Measurements from ENCODE around the gene STX16.

DNA sequence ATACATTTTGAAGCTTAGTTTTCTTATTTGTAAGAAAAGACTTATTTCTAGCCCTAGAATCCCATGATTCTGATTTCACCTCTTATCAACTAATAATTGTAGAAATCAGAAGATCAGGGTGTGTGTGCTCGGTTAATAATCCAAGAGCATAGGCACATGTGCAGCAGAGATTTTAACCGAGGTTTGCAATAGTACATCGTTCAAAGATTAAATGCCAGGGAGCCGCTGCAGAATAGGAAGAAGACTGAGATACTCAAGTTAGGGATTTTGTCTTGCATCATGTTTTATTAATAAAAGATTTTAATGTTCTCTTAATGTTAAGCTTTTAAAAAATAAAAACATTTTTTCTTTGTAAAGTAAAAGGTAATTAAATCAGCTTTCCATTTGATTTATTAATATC is 6.9 kb downstream of the STX16 start:
- TF ChIP-seq, protein P1, sequence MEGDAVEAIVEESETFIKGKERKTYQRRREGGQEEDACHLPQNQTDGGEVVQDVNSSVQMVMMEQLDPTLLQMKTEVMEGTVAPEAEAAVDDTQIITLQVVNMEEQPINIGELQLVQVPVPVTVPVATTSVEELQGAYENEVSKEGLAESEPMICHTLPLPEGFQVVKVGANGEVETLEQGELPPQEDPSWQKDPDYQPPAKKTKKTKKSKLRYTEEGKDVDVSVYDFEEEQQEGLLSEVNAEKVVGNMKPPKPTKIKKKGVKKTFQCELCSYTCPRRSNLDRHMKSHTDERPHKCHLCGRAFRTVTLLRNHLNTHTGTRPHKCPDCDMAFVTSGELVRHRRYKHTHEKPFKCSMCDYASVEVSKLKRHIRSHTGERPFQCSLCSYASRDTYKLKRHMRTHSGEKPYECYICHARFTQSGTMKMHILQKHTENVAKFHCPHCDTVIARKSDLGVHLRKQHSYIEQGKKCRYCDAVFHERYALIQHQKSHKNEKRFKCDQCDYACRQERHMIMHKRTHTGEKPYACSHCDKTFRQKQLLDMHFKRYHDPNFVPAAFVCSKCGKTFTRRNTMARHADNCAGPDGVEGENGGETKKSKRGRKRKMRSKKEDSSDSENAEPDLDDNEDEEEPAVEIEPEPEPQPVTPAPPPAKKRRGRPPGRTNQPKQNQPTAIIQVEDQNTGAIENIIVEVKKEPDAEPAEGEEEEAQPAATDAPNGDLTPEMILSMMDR (IDR thresholded peaks at IDR 0.05): no peak
- no peak for TF ChIP-seq EZH2 (IDR thresholded peaks at IDR 0.05; ENCODE audit: borderline replicate concordance, insufficient read depth, low read depth, low read length, poor library complexity, severe bottlenecking)

All from B cell (primary cell).